CD4-positive, alpha-beta T cell treated with Interferon alpha-2 for 1 hour (primary cell): ENCODE data around the gene RFX2.
A peak's percentile ranks its signal among the peaks of the same experiment; 100 is the strongest.
"Not testable (repeated sequence)": the region's sequence is repeated elsewhere in the genome, so short reads cannot be mapped to it uniquely, and the experiment has no call there.

ENCODE experiments used
- DNase-seq, 2 donors: peaks; one replicate each; pipeline ENCODE4 v3.0.0-alpha.2; 2020 to 2022

Gene RFX2

DNA sequence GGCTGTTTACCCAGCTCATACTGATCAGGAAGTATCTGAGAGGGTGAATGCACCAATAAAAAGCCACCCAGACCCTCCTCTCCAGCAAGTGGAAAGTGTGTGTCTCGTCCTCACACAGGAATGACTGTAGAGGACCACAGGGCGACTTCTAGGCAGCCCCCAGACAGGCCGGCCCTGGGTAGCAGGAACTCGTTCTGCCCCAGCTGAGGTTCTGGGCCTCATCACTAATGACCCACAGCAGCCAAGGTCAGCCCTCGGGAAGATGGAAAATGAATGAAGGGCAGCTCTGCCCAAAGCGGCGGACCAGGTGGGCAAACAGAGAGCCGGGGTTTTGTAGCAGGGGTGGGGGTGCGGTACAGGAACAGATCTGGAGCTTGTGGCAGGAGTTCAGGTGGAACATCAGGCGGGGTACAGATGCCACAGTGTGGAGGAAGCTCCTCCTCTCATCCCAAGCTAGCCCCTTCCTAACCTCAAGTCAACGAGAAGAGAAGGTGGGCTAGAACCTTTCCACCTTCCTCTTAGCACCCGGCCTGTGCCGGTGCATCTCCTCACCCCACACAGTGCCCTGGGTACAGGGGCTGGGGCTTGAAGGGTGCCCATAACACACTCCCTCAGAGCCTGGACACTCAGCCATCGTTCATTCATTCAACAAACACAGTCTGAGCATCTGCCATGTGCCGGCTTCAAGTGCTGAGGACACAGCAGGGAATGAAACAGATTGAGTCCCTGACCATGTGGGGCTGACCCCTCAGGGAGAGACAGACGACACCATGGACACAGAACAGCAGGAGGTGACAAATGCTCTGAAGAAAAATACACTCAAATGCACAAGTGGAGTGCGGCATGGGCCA, 36.2 kb downstream of the RFX2 start:
- no peak for DNase-seq

DNA sequence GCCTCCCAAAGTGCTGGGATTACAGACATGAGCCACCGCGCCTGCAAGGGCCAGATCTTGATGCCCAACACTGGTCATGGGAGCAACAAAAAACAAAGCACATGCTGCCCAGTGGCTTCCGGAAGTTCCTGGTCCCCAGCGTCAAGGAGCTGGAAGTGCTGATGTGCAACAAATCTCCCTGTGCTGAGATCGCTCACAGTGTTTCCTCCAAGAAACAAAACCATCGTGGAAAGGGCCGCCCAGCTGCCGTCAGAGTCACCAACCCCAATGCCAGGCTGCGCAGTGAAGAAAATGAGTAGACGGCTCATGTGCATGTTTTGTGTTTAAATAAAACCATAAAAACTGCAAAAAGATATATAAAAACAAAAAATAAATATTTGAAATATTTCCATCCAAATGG, 37.1 kb downstream of the RFX2 start:
- not testable (repeated sequence) for DNase-seq

DNA sequence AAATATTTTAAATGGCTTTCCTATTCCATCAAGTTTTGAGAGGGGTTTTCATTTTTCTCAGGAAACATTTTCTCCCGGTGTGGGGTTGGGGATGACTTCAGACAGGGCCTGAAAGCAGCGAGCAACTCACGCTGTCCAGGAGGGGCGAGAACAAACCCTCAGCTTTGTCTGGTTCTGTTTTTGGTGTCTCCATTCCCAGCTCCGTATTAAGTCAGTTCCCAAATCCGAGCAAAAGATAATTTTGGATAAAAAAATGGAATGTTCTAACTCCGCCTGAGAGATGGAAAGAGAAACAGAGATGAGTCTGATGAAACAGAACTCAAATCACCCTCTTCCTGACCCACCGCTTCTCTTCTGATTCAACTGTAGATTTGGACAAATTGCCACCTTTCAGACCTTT, 38.4 kb downstream of the RFX2 start:
- no peak for DNase-seq

DNA sequence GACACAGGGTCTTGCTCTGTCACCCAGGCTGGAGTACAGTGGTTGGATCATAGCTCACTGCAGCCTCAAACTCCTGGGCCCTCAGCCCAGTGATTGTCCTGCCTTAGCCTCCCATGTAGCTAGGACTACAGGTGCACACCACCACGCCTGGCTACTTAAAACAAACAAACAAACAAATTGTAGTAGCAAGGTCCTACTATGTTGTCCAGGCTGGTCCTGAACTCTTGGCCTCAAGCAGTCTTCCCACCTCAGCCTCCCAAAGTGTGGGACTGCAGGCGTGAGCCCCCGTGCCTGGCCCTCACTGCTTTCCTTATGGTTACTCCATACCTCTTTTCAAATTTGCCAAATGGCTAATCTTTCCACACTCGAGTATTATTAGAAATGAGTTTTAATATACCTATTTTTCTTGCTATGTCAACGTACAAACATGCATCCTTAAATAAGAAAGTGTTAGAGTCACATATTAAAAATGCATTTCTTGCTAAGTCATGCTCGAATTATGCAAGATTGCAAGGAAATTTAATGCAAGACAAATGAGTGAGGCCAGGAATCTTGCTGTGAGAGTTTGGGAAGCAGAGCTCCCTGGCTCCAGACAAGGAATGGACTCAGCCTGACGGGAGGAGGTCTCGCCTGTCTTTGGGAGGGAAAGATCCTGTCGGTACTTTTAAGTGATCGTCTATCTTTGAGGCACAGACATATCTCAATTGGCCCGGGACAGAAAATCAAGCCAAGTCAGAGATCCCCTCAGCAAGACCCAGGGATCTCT, 39.4 kb downstream of the RFX2 start:
- DNase-seq = no peak

DNA sequence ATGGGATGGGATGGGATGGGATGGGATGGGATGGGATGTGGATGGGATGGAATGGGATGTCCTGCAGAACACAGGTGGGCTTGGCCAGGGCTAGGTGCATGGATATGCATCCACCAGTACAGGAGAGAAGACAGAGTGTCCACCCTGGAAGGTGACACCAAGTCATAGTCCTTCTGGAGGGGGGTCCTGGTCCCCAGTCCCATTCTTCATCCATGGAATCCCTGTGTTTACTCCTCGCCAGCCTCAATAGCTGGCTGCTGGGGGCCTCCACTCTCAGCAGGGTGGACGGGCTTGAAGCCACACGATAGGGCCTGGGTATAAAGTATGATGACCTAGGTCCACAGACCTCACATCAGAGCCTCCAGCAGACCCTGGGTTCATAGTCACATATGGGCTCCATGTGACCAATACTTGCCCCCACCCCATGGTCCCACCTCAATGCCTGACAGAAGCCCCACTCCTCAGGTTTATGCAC, 40.1 kb downstream of the RFX2 start:
- no peak for DNase-seq

DNA sequence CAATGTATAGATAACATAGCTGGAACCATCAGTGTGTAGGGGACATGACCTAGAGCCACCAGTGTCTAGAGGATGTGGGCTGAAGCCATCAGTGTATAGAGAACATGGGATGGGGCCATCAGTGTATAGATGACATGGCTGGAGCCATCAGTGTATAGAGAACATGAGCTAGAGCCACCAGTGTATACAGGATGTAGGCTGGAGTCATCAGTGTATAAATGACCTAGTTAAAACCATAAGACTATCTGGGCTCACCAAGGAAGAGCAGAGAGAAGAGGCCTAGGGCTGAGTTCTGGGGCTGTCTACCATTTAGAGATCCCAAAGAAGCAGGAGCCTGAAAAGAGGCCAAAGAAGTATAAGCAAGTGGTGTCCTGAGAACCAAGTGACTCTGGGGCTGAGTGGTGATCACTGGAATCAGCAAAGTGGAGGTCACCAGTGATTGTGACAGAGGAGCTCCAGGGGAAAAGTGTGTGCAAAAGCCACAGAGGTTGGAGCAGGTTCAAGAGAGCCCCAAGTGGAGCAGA, 41.0 kb downstream of the RFX2 start:
- DNase-seq = no peak

DNA sequence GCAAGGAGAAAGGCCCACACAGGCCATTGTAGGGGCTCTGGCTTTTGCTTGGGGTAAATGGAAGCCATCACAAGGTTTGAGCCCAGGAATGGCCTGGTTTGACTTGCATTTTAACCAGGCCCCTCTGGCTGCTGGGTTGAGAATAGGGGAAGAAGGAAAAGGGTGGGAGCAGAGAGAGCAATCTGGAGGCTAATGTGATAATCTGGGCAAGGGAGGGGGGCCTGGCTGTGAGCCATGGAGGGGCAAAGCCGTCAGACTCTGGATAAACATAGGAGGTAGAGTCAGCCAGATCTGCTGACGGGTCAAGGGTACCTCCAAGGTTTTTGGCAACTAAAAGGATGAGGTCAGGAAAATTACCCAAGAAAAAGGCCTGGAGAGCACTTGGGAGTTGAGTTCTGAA, 41.6 kb downstream of the RFX2 start:
- no peak for DNase-seq

DNA sequence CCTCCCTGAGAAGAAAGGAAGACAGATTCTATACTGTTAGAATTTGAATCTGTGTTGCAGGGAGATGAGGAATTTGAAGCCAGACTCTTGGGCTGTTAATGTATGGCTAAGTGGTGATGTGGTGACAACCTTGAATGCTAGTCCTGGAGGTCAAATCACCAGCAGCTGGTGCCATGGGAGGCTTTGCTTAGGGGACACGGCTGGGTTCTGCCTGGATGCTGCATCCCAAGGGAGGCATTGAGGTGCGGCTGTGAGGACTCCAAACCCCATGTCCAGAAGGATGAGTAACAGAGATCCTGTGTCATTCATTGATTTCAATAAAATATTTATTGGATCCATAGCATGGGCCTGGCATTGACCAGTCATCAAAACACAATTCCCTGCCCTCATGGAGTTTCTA, 42.3 kb downstream of the RFX2 start:
- no peak for DNase-seq

DNA sequence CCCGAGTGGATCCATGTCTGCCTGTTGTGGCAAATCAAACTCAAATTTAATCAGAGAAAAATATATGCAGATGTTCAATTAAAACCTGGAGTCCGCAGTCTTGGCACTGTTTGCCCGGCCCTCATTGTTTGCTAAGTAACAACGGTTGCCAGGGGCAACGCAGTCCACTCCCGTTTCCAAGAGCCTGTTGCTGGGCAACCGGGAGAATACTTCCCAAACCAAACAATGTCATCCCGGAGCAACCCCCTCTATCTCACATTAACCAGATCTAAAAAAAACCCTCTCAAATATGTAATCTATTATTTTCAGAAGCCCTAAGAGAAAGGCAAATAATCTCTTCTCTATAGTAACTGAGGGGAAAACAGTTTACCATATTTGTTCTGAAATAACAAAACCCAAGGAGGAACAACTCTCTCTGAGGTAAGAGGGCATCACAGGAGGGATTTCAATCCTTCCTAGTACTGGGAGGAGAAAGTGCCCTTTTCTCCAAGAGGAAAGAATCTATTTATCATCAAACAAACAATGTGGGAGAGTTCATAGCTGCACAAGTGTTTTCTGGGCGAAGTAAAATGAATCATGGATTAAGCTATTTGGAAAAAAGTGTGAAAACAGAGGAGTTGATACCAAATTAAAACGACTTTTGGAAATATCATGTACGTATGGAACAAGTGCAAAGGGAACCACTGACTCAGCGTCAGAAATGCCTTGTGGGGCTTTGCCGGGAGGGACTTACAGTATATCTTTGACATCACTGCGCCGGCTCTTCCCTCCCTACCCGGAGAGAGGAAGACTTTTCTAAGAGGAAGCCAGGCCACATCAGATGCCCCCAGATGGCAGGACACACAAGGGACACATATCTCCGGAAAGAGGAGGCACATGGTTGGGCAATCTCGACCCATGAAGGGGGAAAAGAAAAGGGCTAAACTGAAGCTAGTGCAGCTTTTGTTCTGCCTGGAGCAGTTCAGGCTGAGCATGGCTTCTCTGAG, 43.3 kb downstream of the RFX2 start:
- DNase-seq = peak; percentile 68 to 80

DNA sequence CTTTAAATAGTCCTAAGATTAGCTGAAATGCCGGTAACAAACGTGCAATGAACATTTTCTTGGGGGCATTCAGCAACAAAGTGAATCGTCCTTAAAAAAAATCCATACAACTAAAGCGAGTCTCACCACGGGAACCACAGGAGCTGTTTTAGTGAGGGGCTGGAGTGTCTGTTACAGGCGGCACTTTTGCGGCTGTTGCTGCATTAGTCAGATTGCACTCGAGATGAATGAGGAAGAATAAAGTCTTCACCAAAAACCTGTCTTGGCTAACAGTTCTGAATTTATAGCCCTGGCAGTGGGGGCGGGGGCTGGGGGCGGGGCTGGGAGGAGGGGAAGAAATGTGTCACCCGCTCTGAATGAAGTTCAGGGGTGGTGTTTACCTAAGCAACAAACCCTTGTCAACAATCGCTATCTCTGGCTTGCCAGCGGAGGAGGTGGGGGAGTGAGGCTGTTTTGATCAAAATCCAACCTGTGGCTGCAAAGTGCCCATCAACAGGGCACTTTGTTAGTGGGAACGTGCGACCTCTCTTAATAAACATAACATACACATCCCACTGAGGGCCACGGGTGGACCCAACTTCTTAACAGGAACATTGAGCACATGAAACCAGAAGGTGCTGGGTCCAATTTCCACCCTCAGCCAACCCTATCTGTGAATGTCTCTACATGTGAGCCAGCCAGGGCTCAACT, 44.5 kb downstream of the RFX2 start:
- peak; percentile 66 to 68 for DNase-seq

DNA sequence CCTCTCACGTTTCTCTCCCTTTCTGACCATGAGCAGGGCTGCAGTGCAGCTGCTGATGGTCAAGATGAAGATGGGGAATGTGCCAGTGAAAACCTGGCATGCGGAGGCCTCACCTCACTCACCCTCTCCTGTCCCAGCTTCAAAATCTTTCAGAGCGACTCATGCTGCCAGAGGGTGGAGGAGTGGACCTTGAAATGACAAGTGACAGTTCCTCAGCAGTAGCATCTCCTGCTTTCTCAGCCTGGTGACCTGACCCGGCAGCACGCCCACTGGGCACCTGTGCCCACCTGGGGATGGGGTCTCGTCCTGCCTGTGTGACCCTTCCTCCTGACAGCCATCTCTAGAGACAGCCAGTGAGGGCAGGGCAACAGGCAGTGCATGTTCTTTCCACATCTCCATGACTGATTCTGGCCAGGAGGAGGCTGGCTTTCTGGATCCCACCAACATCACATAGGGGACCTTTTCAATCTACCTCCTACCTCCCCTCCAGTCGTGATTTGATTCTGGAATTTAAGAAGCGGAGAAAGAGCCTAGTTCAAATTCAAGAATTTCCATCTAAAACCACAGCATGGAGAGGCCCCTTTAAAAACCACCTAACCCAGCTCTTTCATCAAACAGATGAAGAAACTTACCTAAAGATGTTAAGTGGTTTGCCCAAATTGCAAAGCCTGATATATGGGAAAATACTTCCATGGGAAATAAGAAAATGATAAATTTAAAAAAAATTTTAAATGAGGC, 45.8 kb downstream of the RFX2 start:
- DNase-seq = no peak

DNA sequence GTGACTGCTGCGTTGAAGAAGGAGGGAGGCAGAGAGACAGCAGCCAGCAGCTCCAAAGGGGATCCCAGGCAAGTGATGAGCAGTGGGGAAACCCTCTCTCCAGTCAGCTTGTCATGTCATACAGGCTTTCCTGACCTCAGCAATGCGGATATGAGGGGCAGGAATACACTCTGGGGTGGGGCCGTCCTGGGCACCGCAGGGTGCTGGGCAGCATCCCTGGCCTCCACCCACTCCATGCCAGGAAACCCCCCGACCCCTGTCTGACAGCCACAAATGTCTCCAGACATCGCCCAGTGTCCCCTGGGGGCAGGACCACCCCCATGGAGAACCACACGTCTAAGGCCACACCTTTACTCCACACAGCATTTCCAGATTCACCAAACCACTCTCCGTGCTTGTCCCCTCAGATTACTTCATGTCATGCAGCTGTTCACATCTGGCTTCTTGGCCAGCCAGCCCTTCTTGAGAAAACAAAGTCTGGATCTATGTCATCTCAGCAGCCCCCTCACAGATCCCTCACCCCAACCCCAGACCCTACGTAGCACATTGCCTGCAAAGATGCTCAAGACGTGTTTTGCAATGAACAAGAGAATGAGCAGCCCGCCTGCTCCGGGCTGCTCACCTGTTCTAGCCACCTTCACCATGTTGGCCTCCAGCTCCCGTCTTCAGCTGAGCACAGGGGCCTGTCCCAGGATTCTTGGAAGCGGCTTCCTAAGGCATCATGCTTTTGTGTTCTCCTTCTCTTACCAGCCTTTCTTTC, 46.5 kb downstream of the RFX2 start:
- no peak for DNase-seq

DNA sequence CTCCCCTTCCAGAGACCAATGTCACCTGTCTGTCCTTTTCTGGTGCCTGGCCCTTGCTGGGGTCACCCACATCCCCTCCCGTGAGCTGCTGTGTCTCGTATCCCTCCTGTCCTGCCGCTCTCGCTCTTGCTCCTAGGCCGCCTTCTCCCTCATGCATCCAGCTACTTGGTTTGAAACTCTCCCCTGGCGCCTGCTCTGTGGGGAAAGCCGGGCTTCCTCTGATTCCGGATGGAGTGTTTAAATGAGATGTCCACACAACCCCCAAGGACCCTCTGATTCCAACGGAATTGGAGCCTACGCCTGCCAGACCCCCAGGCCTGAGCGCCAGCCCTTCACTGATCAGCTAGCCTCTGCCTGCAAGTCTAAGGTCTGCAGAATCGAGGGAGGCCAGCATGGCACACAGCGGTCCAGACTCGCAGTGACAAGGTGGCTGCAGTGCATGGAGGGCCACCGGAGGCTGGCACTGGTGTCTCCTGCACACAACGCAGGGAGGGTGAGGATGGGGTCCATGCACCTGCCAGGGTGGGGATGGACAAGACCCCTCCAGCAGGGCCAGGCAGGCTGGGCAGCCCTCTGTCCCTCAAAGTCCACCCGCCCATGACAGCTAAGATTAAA, 47.2 kb downstream of the RFX2 start:
- no peak for DNase-seq

DNA sequence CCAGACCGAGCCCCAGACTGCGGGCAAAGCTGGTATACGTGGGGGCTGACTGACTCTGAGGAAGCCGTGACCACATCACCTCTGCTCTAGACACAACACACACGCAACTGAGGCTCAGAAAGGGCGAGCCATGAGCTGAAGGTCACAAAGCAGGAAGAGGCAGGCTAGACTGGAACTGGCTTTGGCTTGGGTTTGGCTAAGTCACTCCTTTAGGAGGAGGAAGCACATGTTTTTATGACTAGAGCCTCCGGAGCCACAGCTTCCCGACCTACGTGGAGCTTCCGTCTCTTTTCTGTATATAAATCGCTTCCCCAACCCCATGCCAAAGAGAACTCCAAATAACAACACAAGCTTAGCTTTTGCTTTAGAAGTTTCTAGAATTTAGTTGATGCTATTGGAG, 48.0 kb downstream of the RFX2 start:
- DNase-seq = peak; percentile 40 to 71

DNA sequence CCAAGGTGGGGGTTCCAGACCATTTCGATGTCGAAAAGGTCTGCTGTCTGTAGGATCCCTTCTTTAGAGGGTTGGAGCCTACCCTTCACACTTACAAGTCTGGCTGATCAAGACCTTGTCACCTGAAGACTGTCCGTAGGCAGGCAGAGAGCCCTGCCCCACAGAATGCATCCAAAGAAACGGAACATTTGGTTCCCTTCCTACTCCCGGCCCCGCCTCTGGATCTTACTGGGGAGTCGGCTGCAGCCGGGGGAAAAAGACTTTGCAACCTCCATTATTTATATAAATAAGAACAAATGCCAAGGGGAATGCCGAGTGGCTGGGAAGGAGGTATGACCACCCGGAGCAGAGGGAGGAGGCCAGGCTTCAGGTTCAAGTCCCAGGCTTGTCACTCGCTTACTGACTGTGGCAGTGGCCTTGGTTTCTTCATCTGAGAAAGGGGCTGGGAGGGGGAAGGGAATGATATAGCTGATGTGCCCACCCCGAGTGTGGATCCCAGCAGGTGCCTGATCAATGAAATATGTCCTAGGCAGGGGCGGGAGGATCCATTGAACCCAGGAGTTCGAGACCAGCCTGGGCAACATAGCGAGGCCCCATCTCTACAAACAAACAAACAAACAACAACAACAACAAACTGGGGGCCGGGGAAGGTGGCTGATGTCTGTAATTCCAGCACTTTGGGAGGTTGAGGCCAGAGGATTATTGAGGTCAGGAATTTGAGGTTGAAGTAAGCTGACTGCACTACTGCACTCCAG, 48.7 kb downstream of the RFX2 start:
- no peak for DNase-seq

DNA sequence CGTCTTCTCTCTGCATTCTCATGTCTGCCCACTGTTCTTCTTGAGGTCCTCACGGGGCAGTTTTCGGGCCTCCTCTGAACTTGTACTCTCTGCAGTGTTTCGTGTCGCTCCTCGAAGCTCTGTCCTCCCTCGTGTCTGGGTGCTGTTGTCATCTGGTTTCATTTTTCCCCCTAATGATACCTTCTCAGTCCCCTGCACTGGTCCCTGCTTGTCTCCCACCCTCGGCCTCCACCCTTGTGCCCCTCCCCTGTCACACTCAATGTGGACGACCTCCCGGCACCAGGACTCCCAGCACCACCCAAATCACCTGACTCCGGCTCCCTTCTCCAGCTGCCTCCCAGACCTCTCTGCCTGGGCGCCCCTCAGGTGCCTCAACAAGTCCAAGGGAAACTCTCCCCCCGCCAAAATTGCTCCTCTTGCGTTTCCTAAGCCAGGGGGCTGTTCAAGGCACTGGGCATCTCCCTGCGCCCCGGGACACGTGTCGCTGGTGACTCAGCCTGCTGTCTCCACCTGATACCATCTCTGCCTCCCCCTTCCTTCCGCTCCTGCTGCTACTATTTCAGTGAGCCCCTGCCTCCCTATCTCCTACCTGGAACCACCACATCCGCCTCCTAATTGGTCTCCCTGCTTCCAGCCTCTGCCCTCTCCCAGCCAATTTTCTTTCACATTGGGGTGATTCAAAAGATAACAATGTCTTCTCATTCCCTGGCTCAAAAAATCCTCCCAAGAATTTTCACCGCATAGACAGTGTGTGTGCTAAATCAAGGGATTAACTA, 49.5 kb downstream of the RFX2 start:
- peak; percentile 29 to 31 for DNase-seq

DNA sequence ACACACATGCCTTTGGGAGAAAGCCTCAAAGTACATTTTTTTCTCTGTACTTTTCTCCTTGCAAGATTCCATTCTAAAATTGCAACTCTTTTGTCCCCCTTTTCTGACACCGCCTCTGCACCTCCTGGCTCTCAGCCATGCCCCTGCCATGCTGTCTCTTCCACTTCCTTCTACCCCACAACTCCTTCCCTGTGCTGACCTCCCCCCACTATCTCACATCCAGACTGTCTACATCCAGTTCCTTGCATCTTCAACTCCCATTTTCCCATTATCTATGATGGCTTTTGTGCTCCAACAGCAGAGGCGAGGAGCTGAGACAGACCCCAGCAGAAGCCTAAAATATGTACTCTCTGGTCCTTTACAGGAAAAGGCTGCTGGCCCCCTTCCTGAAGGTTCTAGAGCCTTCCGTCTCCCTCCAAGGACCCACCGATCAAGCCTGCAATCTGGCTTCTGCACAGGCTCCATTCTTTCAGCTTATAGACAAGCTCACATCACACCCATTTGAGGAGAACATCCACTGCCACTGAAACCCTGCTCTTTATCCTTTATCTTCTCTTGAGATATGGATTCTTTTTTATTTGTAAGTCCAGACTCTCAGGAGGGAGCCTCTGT, 50.2 kb downstream of the RFX2 start:
- no peak for DNase-seq

DNA sequence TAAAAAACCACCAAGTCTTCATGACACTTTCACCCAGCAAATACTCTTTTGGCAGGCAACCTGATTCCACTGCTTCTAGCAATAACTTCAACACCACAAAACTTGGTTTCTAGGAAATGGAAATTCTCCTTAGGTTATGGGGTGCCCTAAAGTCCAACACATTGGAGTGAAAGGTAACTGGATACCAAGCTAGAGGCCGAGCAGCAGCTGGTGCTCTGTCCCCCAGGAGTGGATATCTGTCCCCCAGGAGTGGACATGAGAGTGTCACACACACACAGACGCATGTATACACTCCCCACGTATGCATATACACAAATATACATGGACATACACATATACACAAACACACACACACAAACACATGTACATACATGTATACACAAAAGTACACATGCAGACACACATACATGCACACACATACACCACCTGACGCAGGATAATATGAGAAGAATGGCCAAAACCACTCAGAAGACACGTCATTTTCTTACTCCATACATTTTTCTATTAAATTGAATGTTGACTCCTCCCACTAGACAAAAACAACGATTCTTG, 50.8 kb downstream of the RFX2 start:
- DNase-seq = no peak
